ENCODE measurements around the gene MYBBP1A.

DNA sequence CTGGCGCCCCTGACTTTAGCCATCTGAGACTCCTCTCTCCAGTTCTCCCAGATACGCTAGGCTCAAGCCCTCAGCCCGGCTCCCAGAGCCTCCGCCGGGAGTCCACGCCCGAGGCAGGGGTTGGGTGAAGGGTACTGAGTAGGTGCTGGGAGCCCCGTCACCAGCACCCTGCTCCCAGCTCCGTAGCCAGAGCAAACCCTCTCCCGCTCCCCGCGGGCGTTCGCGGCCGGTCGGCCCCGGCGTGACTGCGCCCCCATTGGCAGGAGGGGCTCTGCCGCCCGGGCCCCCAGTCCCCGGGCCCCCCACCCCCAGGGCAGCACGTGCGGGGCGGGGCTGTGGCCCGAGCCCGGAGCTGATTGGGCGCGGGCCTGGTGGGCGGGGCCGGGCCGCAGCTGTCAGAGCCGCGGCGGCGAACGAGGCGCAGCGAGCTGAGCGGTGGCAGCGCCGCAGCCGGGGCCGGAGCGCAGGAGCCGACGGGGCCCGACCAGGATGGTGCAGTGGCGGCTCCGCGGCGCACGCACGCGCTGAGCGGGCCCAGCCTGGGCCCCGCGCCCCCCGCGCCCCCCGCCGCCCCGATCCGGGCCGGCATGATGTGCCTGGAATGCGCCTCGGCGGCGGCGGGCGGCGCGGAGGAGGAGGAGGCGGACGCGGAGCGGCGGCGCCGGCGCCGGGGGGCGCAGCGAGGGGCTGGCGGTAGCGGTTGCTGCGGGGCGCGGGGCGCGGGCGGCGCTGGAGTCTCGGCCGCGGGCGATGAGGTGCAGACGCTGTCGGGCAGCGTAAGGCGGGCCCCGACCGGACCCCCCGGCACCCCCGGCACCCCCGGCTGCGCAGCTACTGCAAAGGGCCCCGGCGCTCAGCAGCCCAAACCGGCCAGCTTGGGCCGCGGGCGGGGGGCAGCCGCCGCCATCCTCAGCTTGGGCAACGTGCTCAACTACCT is 56.5 kb downstream of the MYBBP1A start, which contains the start of gene SPNS2:
- no peak for TF ChIP-seq CTCF (IDR thresholded peaks at IDR 0.05; ENCODE audit: low read depth, low read length)
- peak; percentile 35 for TF ChIP-seq POLR2A (IDR thresholded peaks at IDR 0.05; ENCODE audit: extremely low read depth, insufficient read length)

Measured in NB4 (cell line).